SK-N-SH treated with all-trans-retinoic acid at 6 μM for 48 hours (cell line): Measurements from ENCODE around the gene KCNJ1.

Experiments
- BACH2 ChIP-seq: fragments of 250-450 bp; sonication (Bioruptor Pico); IDR thresholded peaks from 2 replicates; pipeline ENCODE4 v1.9.0; 2021; ENCODE audit warnings: mild to moderate bottlenecking, borderline replicate concordance
- CREB5 ChIP-seq: fragments of 250-450 bp; sonication (Bioruptor Pico); IDR thresholded peaks from 2 replicates; pipeline ENCODE4 v1.5.1; 2020; ENCODE audit warnings: low read depth, mild to moderate bottlenecking, moderate library complexity
- PATZ1 ChIP-seq: fragments of 250-450 bp; sonication (Bioruptor Pico); IDR thresholded peaks from 2 replicates; pipeline ENCODE4 v1.8.0; 2020; ENCODE audit warnings: mild to moderate bottlenecking, moderate library complexity, borderline replicate concordance
- RARB ChIP-seq: fragments of 250-450 bp; sonication (Bioruptor Pico); IDR thresholded peaks from 2 replicates; pipeline ENCODE4 v1.8.0; 2021; ENCODE audit warnings: mild to moderate bottlenecking, moderate library complexity
- TCF4 ChIP-seq: fragments of 250-450 bp; sonication (Bioruptor Pico); IDR thresholded peaks from 2 replicates; pipeline ENCODE4 v1.8.0; 2021; ENCODE audit warnings: mild to moderate bottlenecking, moderate library complexity, borderline replicate concordance
- TSHZ2 ChIP-seq: fragments of 250-450 bp; sonication (Bioruptor Pico); IDR thresholded peaks from 2 replicates; pipeline ENCODE4 v1.5.0; 2020; ENCODE audit warnings: mild to moderate bottlenecking, moderate library complexity
- ZFP3 ChIP-seq: fragments of 250-450 bp; sonication (Bioruptor Pico); IDR thresholded peaks from 2 replicates; pipeline ENCODE4 v1.5.0; 2020; ENCODE audit warnings: mild to moderate bottlenecking, moderate library complexity
- ZFP30 ChIP-seq: fragments of 450-650 bp; formaldehyde crosslinking; IDR thresholded peaks from 2 replicates; pipeline ENCODE4 v1.5.0; 2022; ENCODE audit warnings: mild to moderate bottlenecking, moderate library complexity
- ZNF70 ChIP-seq: fragments of 450-650 bp; formaldehyde crosslinking; IDR thresholded peaks from 2 replicates; pipeline ENCODE4 v1.5.0; 2020; ENCODE audit warnings: mild to moderate bottlenecking, moderate library complexity

GRCh38 chr11:128907585-128907984 is 40.5 kb upstream of the KCNJ1 start:
- no peak for TF ChIP-seq ZFP30 (CRISPR knock-in tag)
- no peak for TF ChIP-seq RARB (CRISPR knock-in tag)
- TF ChIP-seq PATZ1: no peak
- no peak for TF ChIP-seq BACH2 (CRISPR knock-in tag)
- TF ChIP-seq TSHZ2: no peak
- TF ChIP-seq CREB5 (CRISPR knock-in tag): no peak
- TF ChIP-seq ZNF70 (CRISPR knock-in tag): no peak
- no peak for TF ChIP-seq ZFP3
- no peak for TF ChIP-seq TCF4
